CD4-positive, alpha-beta T cell (primary cell): ENCODE data around the gene HP. TPM values are rescaled to one million over a fixed set of nuclear protein-coding genes. Genes with fewer than 3 reads are reported as not detected.
A peak's percentile ranks its signal among the peaks of the same experiment; 100 is the strongest.

Experiments
- ATAC-seq: fragments of 200-7000 bp; cut with Tn5 transposase; one replicate; pipeline ENCODE4 v1.10.0; 2022; ENCODE audit warnings: mild to moderate bottlenecking; ENCODE audit not compliant: poor library complexity
- CTCF ChIA-PET: fragments of 350-600 bp; sonication (Branson Sonifier 250); formaldehyde crosslinking; loops from one replicate; lab custom pipeline; 2021; ENCODE audit warnings: antibody characterized with exemption, inconsistent platforms; lab: Charles Lee
- POLR2A ChIA-PET: fragments of 350-600 bp; sonication (Branson Sonifier 250); formaldehyde crosslinking; loops from one replicate; lab custom pipeline; 2021; ENCODE audit warnings: antibody characterized with exemption, inconsistent platforms; lab: Charles Lee
- DNase-seq, 14 experiments: peaks; one replicate each; pipeline ENCODE4 v3.0.0-alpha.2; 2013 to 2020; ENCODE audit warnings: mixed read lengths in 2 of 14
- H3K27ac ChIP-seq, 2 donors: one replicate each; pipeline versions ENCODE4 v1.5.1 to v1.7.0; 2013; ENCODE audit warnings: low read length in 2 of 2, low read depth in 1 of 2, mild to moderate bottlenecking in 1 of 2
- H3K27me3 ChIP-seq, 2 experiments: 1 replicate in 1 of 2; 2 replicates in 1 of 2; pipeline versions ENCODE4 v1.6.1 to v1.7.0; 2013; ENCODE audit warnings: low read length in 2 of 2, control low read depth in 1 of 2, mild to moderate bottlenecking in 1 of 2, moderate library complexity in 1 of 2; ENCODE audit not compliant: insufficient read depth in 2 of 2, control insufficient read depth in 1 of 2
- H3K36me3 ChIP-seq: one replicate; pipeline ENCODE4 v1.6.1; 2013; ENCODE audit warnings: low read length, control low read depth; ENCODE audit not compliant: insufficient read depth
- H3K4me1 ChIP-seq: one replicate; pipeline ENCODE4 v1.6.1; 2013; ENCODE audit warnings: low read length, control low read depth; ENCODE audit not compliant: insufficient read depth
- H3K4me3 ChIP-seq: one replicate; pipeline ENCODE4 v1.5.1; 2013; ENCODE audit warnings: mild to moderate bottlenecking, low read length, moderate library complexity
- H3K9me3 ChIP-seq, 2 experiments: 1 replicate in 1 of 2; 2 replicates in 1 of 2; pipeline versions ENCODE4 v1.6.1 to v1.7.0; 2013; ENCODE audit warnings: low read length in 2 of 2, mild to moderate bottlenecking in 2 of 2, control low read depth in 1 of 2, moderate library complexity in 1 of 2; ENCODE audit not compliant: control insufficient read depth in 1 of 2, insufficient read depth in 1 of 2
- H3K27ac Mint-ChIP-seq: one replicate; pipeline ENCODE4 v1.8.0; 2020; ENCODE audit warnings: mixed read lengths
- H3K27me3 Mint-ChIP-seq: one replicate; pipeline ENCODE4 v1.8.0; 2021; ENCODE audit warnings: mixed read lengths
- H3K36me3 Mint-ChIP-seq: one replicate; pipeline ENCODE4 v1.8.0; 2021; ENCODE audit warnings: low read depth, mixed read lengths
- H3K4me1 Mint-ChIP-seq: one replicate; pipeline ENCODE4 v1.8.0; 2021; ENCODE audit warnings: low read depth, mixed read lengths
- H3K4me3 Mint-ChIP-seq: one replicate; pipeline ENCODE4 v1.8.0; 2020; ENCODE audit warnings: mild to moderate bottlenecking, mixed read lengths
- H3K9me3 Mint-ChIP-seq: one replicate; pipeline ENCODE4 v1.8.0; 2020; ENCODE audit warnings: mixed read lengths
- intact Hi-C, 2 experiments: fragments of 100-400 bp; cut with DNase I in 1 of 2; cut with micrococcal nuclease in 1 of 2; formaldehyde crosslinking; loops; one replicate each; pipeline versions ENCODE4 v1.15.1 to v1.9.0; 2023 to 2025; cut with DNase I, micrococcal nuclease
- total RNA-seq, 174 experiments: library from RNA in 2 of 174; stranded (reverse) in 2 of 174; gene quantifications; one replicate each; pipeline ENCODE4 v1.2.3 and lab custom pipeline; 2021 to 2026
- TF ChIP-seq, protein P1 (sequence below): fragments of 200-600 bp; IDR thresholded peaks from one replicate; pipeline ENCODE4 v1.8.0; 2022; ENCODE audit warnings: antibody characterized with exemption, mild to moderate bottlenecking

The HP gene
- total RNA-seq, 2 experiments from 2014 or later = not detected

DNA sequence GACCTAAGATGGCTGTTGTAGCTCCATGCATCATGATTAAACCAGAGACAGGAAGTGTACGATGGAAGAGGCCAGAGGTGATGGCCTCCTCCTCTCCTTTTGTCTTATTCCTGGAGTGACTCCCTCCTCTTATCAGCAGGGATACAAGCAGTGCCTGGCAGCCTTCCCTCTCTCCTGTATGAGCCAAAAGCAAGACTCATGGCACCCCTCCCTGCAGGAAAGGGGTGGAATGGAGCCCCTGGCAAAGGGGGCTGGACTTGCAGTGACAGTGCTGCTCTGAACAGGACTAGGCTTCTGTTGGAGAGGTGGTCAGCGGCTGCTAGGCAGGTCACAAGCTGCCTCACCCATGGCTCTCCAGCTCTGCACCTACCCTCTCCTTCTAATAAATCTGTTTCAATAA lies 30.7 kb downstream of the HP start:
- H3K9me3 Mint-ChIP-seq = peaks cover 3% of the 10 kb centered on the region
- intact Hi-C loops = no loop called here
- H3K9me3 ChIP-seq = peaks cover 5 to 9% of the 10 kb centered on the region in 2 experiments
- ChIA-PET POLR2A (no interaction called here), CTCF (no interaction called here)
- no peak overlapping the region for H3K4me3 Mint-ChIP-seq
- no peaks in the 10 kb centered on the region for H3K27me3 Mint-ChIP-seq
- H3K27me3 ChIP-seq = no peaks in the 10 kb centered on the region
- TF ChIP-seq, protein P1, sequence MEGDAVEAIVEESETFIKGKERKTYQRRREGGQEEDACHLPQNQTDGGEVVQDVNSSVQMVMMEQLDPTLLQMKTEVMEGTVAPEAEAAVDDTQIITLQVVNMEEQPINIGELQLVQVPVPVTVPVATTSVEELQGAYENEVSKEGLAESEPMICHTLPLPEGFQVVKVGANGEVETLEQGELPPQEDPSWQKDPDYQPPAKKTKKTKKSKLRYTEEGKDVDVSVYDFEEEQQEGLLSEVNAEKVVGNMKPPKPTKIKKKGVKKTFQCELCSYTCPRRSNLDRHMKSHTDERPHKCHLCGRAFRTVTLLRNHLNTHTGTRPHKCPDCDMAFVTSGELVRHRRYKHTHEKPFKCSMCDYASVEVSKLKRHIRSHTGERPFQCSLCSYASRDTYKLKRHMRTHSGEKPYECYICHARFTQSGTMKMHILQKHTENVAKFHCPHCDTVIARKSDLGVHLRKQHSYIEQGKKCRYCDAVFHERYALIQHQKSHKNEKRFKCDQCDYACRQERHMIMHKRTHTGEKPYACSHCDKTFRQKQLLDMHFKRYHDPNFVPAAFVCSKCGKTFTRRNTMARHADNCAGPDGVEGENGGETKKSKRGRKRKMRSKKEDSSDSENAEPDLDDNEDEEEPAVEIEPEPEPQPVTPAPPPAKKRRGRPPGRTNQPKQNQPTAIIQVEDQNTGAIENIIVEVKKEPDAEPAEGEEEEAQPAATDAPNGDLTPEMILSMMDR = no peak
- no peak overlapping the region for H3K27ac Mint-ChIP-seq
- ATAC-seq (no peak), DNase-seq (no peak)
- peaks cover 47% of the 10 kb centered on the region for H3K36me3 ChIP-seq
- H3K4me1 ChIP-seq = no peaks in the 10 kb centered on the region
- H3K27ac ChIP-seq = no peak overlapping the region
- H3K36me3 Mint-ChIP-seq = peaks cover 58% of the 10 kb centered on the region
- no peak overlapping the region for H3K4me3 ChIP-seq
- peaks cover under 1% of the 10 kb centered on the region for H3K4me1 Mint-ChIP-seq

DNA sequence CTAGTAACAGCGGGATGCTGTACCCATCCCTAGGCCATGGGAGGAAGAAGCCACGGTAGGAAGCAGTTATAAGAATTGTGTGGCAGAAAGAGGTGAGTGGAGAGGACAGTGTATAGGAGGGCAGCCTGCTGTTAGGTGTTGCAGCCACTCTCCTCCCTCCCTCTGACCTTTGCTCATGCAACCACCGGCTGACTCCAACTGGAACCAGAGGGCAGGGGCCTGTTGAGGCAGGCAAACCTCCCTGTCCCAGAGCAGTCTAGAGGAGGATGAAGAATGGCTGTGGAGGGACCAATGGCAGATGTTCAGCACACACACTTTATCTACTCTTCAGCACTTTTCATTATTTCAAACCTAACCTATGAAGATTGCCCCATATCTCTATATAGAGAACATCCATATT lies 36.9 kb downstream of the HP start:
- Histone ChIP-seq H3K36me3 (peaks cover 45% of the 10 kb centered on the region), H3K9me3 (no peaks in the 10 kb centered on the region), H3K4me1 (peaks cover 27% of the 10 kb centered on the region), H3K27ac (no peak overlapping the region), H3K4me3 (no peak overlapping the region), H3K27me3 (no peaks in the 10 kb centered on the region)
- ChIA-PET CTCF (no interaction called here), POLR2A (no interaction called here)
- H3K27ac Mint-ChIP-seq = peak overlapping the region; percentile 94
- no peaks in the 10 kb centered on the region for H3K9me3 Mint-ChIP-seq
- H3K27me3 Mint-ChIP-seq = no peaks in the 10 kb centered on the region
- TF ChIP-seq, protein P1 = no peak
- peaks cover 72% of the 10 kb centered on the region for H3K36me3 Mint-ChIP-seq
- no peak for ATAC-seq
- peak overlapping the region; percentile 95 for H3K4me3 Mint-ChIP-seq
- intact Hi-C loops = loop anchor here (2.0 to 10.0 kb wide), 5 partner anchors 278 to 629 kb away; partner anchors contain the start of genes PHLPP2 (in 1 of the 2) and ZNF23 (in 1 of the 2)
- peaks cover 57% of the 10 kb centered on the region for H3K4me1 Mint-ChIP-seq
- no peak for DNase-seq

DNA sequence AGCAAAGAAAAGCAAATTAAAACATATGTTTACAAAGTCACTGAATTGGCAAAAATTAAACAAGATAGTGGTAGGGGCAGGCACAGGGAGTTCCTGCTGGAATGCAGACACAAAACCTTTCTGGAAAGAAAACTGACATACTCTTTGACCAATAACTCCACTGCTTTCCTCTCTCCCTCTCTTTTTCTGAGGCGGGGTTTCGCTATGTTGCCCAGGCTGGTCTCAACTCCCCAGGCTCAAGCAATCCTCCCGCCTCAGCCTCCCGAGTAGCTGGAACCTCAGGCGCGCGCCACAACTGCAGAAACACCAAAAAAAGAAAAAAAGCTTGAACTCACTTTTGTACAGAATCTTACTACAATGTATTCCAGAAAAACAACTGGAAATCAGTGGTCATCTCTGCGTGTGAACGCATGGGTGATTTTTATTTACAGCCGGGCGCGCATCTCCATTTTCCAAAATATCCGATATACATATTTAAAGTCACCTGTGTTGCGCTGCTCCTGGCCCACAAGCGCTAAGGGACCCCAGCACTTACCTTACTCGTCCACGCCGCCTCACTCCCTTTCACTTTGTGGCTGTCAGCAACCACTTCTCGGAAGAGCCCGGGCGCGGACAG lies 38.6 kb downstream of the HP start:
- peak overlapping the region; percentile 95 for H3K4me3 Mint-ChIP-seq
- peaks cover 47% of the 10 kb centered on the region for H3K36me3 ChIP-seq
- peak overlapping the region; percentile 88 for H3K4me3 ChIP-seq
- ChIA-PET POLR2A (interaction anchor here (1.2 to 1.8 kb wide), 3 partner anchors 211 to 572 kb away, joined by 5 to 9 read pairs (median 6); no protein-coding TSS in a partner anchor), CTCF (interaction anchor here (0.9 to 1.2 kb wide), 2 partner anchors 10 to 528 kb away, joined by 3 to 4 read pairs; no protein-coding TSS in a partner anchor)
- TF ChIP-seq, protein P1 = no peak
- no peaks in the 10 kb centered on the region for H3K9me3 Mint-ChIP-seq
- H3K36me3 Mint-ChIP-seq = peaks cover 76% of the 10 kb centered on the region
- H3K27ac ChIP-seq = peak overlapping the region; percentile 91
- intact Hi-C loops = loop anchor here (1.0 to 10.0 kb wide), 6 partner anchors 84 to 631 kb away; partner anchors contain the start of genes PHLPP2 (in 1 of the 2) and ZNF23 (in 1 of the 2)
- peak; percentile 11 for ATAC-seq
- H3K27ac Mint-ChIP-seq = peak overlapping the region; percentile 94
- peaks cover 71% of the 10 kb centered on the region for H3K4me1 Mint-ChIP-seq
- DNase-seq = no peak
- no peaks in the 10 kb centered on the region for H3K27me3 ChIP-seq
- no peaks in the 10 kb centered on the region for H3K9me3 ChIP-seq
- no peaks in the 10 kb centered on the region for H3K27me3 Mint-ChIP-seq
- H3K4me1 ChIP-seq = peaks cover 27% of the 10 kb centered on the region
